Liver (tissue), 9 donors: ENCODE results near the gene ELAVL3. TPM values are rescaled to one million over a fixed set of nuclear protein-coding genes. Genes with fewer than 3 reads are reported as not detected.

ENCODE experiments used
- DNase-seq: peaks from one replicate; pipeline ENCODE4 v3.0.0-alpha.2; 2017; ENCODE audit warnings: low spot score
- H3K27ac ChIP-seq, 2 donors: one replicate each; pipeline ENCODE4 v1.7.0; 2013; ENCODE audit warnings: inconsistent platforms in 2 of 2, low read length in 2 of 2, control low read depth in 1 of 2, low read depth in 1 of 2, mild to moderate bottlenecking in 1 of 2
- H3K27me3 ChIP-seq, 4 donors: one replicate each; pipeline versions ENCODE4 v1.6.1 to v1.7.0; 2013; ENCODE audit warnings: low read length in 3 of 4, inconsistent platforms in 1 of 4, mild to moderate bottlenecking in 1 of 4, moderate library complexity in 1 of 4; ENCODE audit not compliant: control insufficient read depth in 4 of 4, insufficient read depth in 4 of 4
- H3K36me3 ChIP-seq, 4 donors: one replicate each; pipeline versions ENCODE4 v1.6.1 to v1.7.0; 2013; ENCODE audit warnings: low read length in 3 of 4, mild to moderate bottlenecking in 3 of 4, low read depth in 1 of 4, moderate library complexity in 1 of 4; ENCODE audit not compliant: control insufficient read depth in 4 of 4, insufficient read depth in 3 of 4
- H3K4me1 ChIP-seq, 4 donors: one replicate each; pipeline versions ENCODE4 v1.6.1 to v1.7.0; 2013; ENCODE audit warnings: low read length in 3 of 4, mild to moderate bottlenecking in 3 of 4, moderate library complexity in 1 of 4; ENCODE audit not compliant: control insufficient read depth in 4 of 4, insufficient read depth in 4 of 4
- H3K4me3 ChIP-seq, 3 donors: one replicate each; pipeline versions ENCODE4 v1.6.1 to v1.7.0; 2013; ENCODE audit warnings: low read length in 3 of 3, control low read depth in 1 of 3, low read depth in 1 of 3, mild to moderate bottlenecking in 1 of 3
- H3K9ac ChIP-seq, 2 donors: one replicate each; pipeline ENCODE4 v1.7.0; 2013; ENCODE audit warnings: low read length in 2 of 2, mild to moderate bottlenecking in 2 of 2, moderate library complexity in 2 of 2, control low read depth in 1 of 2, low read depth in 1 of 2
- H3K9me3 ChIP-seq, 4 donors: one replicate each; pipeline versions ENCODE4 v1.6.1 to v1.7.0; 2013; ENCODE audit warnings: low read length in 3 of 4; ENCODE audit not compliant: control insufficient read depth in 4 of 4
- EGR1 ChIP-seq, 2 donors: IDR thresholded peaks; 2 replicates each; pipeline ENCODE4 v1.6.1; 2016 to 2018; ENCODE audit warnings: antibody characterized with exemption in 2 of 2, low read depth in 2 of 2
- FOXA1 ChIP-seq: IDR thresholded peaks from 2 replicates; pipeline ENCODE4 v1.6.1; 2016; ENCODE audit warnings: antibody characterized with exemption
- FOXA2 ChIP-seq: IDR thresholded peaks from 2 replicates; pipeline ENCODE4 v1.6.1; 2016; ENCODE audit warnings: antibody characterized with exemption
- GABPA ChIP-seq, 2 donors: IDR thresholded peaks in 1 of 2; conservative IDR thresholded peaks in 1 of 2; 2 replicates each; pipeline ENCODE4 v1.6.1; 2016; ENCODE audit warnings: antibody characterized with exemption in 2 of 2, mild to moderate bottlenecking in 1 of 2, moderate library complexity in 1 of 2
- HNF4A ChIP-seq, 2 donors: conservative IDR thresholded peaks; 2 replicates each; pipeline ENCODE4 v1.6.1; 2016; ENCODE audit warnings: antibody characterized with exemption in 2 of 2, mild to moderate bottlenecking in 2 of 2
- HNF4G ChIP-seq: IDR thresholded peaks from 2 replicates; pipeline ENCODE4 v1.6.1; 2016; ENCODE audit warnings: antibody characterized with exemption
- NR2F2 ChIP-seq: IDR thresholded peaks from 2 replicates; pipeline ENCODE4 v1.6.1; 2016; ENCODE audit warnings: antibody characterized with exemption
- RAD21 ChIP-seq, 2 donors: IDR thresholded peaks; 2 replicates each; pipeline ENCODE4 v1.6.1; 2016; ENCODE audit warnings: antibody characterized with exemption in 2 of 2, mild to moderate bottlenecking in 2 of 2
- RXRA ChIP-seq, 2 donors: IDR thresholded peaks; 2 replicates each; pipeline ENCODE4 v1.6.1; 2017 to 2018; ENCODE audit warnings: antibody characterized with exemption in 2 of 2, mild to moderate bottlenecking in 1 of 2
- SP1 ChIP-seq: IDR thresholded peaks from 2 replicates; pipeline ENCODE4 v1.6.1; 2018; ENCODE audit warnings: antibody characterized with exemption, mild to moderate bottlenecking
- TAF1 ChIP-seq: conservative IDR thresholded peaks from 2 replicates; pipeline ENCODE4 v1.6.1; 2016; ENCODE audit warnings: antibody characterized with exemption, mild to moderate bottlenecking
- WGBS: extraction: QIAGEN DNeasy Blood & Tissue Kit; methylation state at CpG from one replicate; pipeline ENCODE4 v1.1.7; 2013; 5-methylcytosine and 5-hydroxymethylcytosine counted together
- polyA plus RNA-seq, 2 donors: library from polyadenylated mRNA; stranded (reverse) in 1 of 2; unstranded in 1 of 2; fragments of 200-250 nt in 1 of 2; fragments of >200 nt in 1 of 2; fragmentation: Nextera tagmentation in 1 of 2; extraction: Ambion mirVana in 1 of 2; gene quantifications; one replicate each; pipeline versions ENCODE4 v1.2.1 to v1.2.3, GENCODE V29; 2013 to 2015
- total RNA-seq, 2 donors: library from RNA; depleted of rRNA; stranded (reverse); fragments of >200 nt; gene quantifications; one replicate each; pipeline ENCODE4 v1.2.3, GENCODE V29; 2014
- TF ChIP-seq, protein P1 (sequence below): fragments of 150-350 bp; IDR thresholded peaks from 2 replicates; pipeline ENCODE4 v1.5.1; 2017; ENCODE audit warnings: improper control_type of control experiment, low read depth, low read length; ENCODE audit not compliant: missing input control
- TF ChIP-seq, protein P2 (sequence below): IDR thresholded peaks from 2 replicates; pipeline ENCODE4 v1.6.1; 2016; ENCODE audit warnings: antibody characterized with exemption
- TF ChIP-seq, protein P3 (sequence below): IDR thresholded peaks from 2 replicates; pipeline ENCODE4 v1.6.1; 2016; ENCODE audit warnings: antibody characterized with exemption, mild to moderate bottlenecking
- TF ChIP-seq, protein P4 (sequence below): IDR thresholded peaks from 2 replicates; pipeline ENCODE4 v1.6.1; 2016; ENCODE audit warnings: antibody characterized with exemption
- donor health status: healthy.
- donor health status: healthy.
- donor health status: healthy.
- donor health status: healthy.
- donor health status: healthy.

ELAVL3 gene
- total and polyA plus RNA-seq, 4 donors, result not detected

DNA sequence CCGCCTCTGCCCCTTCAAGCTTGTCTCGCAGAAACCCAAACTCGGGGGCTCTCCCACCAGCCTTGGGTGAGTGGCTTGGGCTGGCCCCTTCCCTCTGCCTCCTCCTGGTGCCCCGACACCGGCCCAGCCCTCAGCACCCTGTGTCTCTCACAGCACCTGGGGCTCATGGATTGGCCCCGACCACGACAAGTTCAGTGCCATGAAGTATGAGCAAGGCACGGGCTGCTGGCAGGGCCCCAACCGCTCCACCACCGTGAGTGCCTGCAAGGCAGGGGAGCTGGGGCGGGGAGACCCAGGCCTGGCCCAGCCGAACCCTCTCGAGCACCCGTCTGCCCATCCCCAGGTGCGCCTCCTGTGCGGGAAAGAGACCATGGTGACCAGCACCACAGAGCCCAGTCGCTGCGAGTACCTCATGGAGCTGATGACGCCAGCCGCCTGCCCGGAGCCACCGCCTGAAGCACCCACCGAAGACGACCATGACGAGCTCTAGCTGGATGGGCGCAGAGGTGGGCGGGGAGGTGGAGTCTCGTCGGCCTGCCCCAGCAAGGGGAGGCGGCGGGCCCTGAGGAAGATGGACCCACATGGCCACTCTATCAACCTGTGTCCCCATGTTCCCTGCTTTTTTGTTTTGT, 31.8 kb downstream of the ELAVL3 start (continued):
- TF ChIP-seq, protein P1, sequence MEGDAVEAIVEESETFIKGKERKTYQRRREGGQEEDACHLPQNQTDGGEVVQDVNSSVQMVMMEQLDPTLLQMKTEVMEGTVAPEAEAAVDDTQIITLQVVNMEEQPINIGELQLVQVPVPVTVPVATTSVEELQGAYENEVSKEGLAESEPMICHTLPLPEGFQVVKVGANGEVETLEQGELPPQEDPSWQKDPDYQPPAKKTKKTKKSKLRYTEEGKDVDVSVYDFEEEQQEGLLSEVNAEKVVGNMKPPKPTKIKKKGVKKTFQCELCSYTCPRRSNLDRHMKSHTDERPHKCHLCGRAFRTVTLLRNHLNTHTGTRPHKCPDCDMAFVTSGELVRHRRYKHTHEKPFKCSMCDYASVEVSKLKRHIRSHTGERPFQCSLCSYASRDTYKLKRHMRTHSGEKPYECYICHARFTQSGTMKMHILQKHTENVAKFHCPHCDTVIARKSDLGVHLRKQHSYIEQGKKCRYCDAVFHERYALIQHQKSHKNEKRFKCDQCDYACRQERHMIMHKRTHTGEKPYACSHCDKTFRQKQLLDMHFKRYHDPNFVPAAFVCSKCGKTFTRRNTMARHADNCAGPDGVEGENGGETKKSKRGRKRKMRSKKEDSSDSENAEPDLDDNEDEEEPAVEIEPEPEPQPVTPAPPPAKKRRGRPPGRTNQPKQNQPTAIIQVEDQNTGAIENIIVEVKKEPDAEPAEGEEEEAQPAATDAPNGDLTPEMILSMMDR, result no peak

DNA sequence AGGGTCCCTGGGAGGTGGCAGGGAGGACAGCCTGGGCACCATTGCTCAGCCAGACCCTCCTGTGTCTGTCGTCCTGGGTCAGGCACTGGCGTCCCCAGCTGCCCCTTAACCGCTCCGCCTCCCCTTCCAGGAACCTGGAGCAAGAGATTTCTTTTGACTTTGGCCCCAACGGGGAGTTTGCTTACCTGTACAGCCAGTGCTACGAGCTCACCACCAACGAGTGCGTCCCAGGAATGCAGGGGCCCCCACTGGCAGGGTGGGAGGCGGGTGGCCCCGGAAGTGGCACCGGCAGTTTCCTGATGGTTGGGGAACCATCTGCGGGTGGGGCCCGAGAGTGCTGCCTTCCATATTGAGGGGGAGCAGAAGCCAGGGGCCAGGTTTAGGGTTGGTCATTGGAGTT, 32.4 kb downstream of the ELAVL3 start:
- Histone ChIP-seq H3K27ac (no peak overlapping the region), H3K4me3 (no peak overlapping the region), H3K27me3 (no peaks in the 10 kb centered on the region), H3K36me3 (peaks cover 11 to 45% (median 26%) of the 10 kb centered on the region in 4 donors), H3K9me3 (no peaks in the 10 kb centered on the region), H3K4me1 (no peaks in the 10 kb centered on the region), H3K9ac (no peak overlapping the region)
- TF ChIP-seq NR2F2 (no peak), GABPA (IDR thresholded peaks at IDR 0.05 in 1 of 2, conservative IDR thresholded peaks at IDR 0.05 in 1 of 2) (no peak), FOXA1 (no peak), FOXA2 (no peak), EGR1 (IDR thresholded peaks at IDR 0.05; ENCODE audit: low read depth in 2 of 2) (no peak), SP1 (no peak), RXRA (IDR thresholded peaks at IDR 0.05) (no peak), RAD21 (IDR thresholded peaks at IDR 0.05) (no peak), TAF1 (no peak), HNF4G (no peak), HNF4A (conservative IDR thresholded peaks at IDR 0.05) (no peak)
- TF ChIP-seq, protein P2, sequence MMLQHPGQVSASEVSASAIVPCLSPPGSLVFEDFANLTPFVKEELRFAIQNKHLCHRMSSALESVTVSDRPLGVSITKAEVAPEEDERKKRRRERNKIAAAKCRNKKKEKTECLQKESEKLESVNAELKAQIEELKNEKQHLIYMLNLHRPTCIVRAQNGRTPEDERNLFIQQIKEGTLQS, result no peak
- TF ChIP-seq, protein P3, sequence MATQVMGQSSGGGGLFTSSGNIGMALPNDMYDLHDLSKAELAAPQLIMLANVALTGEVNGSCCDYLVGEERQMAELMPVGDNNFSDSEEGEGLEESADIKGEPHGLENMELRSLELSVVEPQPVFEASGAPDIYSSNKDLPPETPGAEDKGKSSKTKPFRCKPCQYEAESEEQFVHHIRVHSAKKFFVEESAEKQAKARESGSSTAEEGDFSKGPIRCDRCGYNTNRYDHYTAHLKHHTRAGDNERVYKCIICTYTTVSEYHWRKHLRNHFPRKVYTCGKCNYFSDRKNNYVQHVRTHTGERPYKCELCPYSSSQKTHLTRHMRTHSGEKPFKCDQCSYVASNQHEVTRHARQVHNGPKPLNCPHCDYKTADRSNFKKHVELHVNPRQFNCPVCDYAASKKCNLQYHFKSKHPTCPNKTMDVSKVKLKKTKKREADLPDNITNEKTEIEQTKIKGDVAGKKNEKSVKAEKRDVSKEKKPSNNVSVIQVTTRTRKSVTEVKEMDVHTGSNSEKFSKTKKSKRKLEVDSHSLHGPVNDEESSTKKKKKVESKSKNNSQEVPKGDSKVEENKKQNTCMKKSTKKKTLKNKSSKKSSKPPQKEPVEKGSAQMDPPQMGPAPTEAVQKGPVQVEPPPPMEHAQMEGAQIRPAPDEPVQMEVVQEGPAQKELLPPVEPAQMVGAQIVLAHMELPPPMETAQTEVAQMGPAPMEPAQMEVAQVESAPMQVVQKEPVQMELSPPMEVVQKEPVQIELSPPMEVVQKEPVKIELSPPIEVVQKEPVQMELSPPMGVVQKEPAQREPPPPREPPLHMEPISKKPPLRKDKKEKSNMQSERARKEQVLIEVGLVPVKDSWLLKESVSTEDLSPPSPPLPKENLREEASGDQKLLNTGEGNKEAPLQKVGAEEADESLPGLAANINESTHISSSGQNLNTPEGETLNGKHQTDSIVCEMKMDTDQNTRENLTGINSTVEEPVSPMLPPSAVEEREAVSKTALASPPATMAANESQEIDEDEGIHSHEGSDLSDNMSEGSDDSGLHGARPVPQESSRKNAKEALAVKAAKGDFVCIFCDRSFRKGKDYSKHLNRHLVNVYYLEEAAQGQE, result no peak
- TF ChIP-seq, protein P4, sequence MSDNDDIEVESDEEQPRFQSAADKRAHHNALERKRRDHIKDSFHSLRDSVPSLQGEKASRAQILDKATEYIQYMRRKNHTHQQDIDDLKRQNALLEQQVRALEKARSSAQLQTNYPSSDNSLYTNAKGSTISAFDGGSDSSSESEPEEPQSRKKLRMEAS, result no peak
- TF ChIP-seq, protein P1, result no peak
- DNase-seq, result no peak
- 87% methylated on average over 13 of the region's 13 CpGs for WGBS
